Neural crest cell (in vitro differentiated cells): ENCODE measurements around the gene WWOX. TPM values are rescaled to one million over a fixed set of nuclear protein-coding genes. Genes with fewer than 3 reads are reported as not detected.

Experiments
- DNase-seq: peaks from one replicate; pipeline ENCODE4 v3.0.0; 2021; ENCODE audit warnings: low read depth, mixed read lengths, low spot score
- H3K27ac Mint-ChIP-seq: one replicate; pipeline ENCODE4 v1.8.0; 2021; ENCODE audit warnings: mild to moderate bottlenecking, mixed read lengths; ENCODE audit not compliant: unreplicated experiment
- H3K27me3 Mint-ChIP-seq: 2 replicates; pipeline ENCODE4 v1.8.0; 2021; ENCODE audit warnings: low read depth, mild to moderate bottlenecking, mixed read lengths
- H3K36me3 Mint-ChIP-seq: 2 replicates; pipeline ENCODE4 v1.8.0; 2021; ENCODE audit warnings: low read depth, mild to moderate bottlenecking, mixed read lengths
- H3K4me1 Mint-ChIP-seq: 2 replicates; pipeline ENCODE4 v1.8.0; 2021; ENCODE audit warnings: mixed read lengths
- H3K4me3 Mint-ChIP-seq: one replicate; pipeline ENCODE4 v1.8.0; 2021; ENCODE audit warnings: mild to moderate bottlenecking, mixed read lengths
- H3K9me3 Mint-ChIP-seq: 2 replicates; pipeline ENCODE4 v1.8.0; 2021; ENCODE audit warnings: mixed read lengths
- CTCF ChIP-seq: fragments of 200-600 bp; sonication (generic); conservative IDR thresholded peaks from 2 replicates; pipeline ENCODE4 v1.5.0; 2021; ENCODE audit warnings: antibody characterized with exemption, mild to moderate bottlenecking
- total RNA-seq: library from RNA; stranded (reverse); gene quantifications from 2 replicates; pipeline ENCODE4 v1.2.1, GENCODE V29; 2021

WWOX gene
- total RNA-seq, 1 donor from 2014 or later = 30.5 TPM

GRCh38 chr16:79132701-79133100 is 1033.2 kb downstream of the WWOX start:
- Mint-ChIP-seq H3K36me3 (no peaks in the 10 kb centered on the region), H3K27ac (no peak overlapping the region), H3K4me3 (no peak overlapping the region), H3K27me3 (no peaks in the 10 kb centered on the region), H3K4me1 (peaks cover 50% of the 10 kb centered on the region), H3K9me3 (no peaks in the 10 kb centered on the region)
- TF ChIP-seq CTCF = no peak
- DNase-seq = no peak

- no peak for DNase-seq
- H3K36me3 Mint-ChIP-seq = no peaks in the 10 kb centered on the region
- H3K4me1 Mint-ChIP-seq = peaks cover 48% of the 10 kb centered on the region
- H3K27me3 Mint-ChIP-seq = no peaks in the 10 kb centered on the region
- no peak for TF ChIP-seq CTCF
- no peak overlapping the region for H3K4me3 Mint-ChIP-seq
- H3K27ac Mint-ChIP-seq = no peak overlapping the region
- no peaks in the 10 kb centered on the region for H3K9me3 Mint-ChIP-seq
These were observed 1034.8 kb downstream of the WWOX start for GRCh38 chr16:79134300-79134699.

GRCh38 chr16:79136955-79137354 is 1037.5 kb downstream of the WWOX start:
- no peak overlapping the region for H3K4me3 Mint-ChIP-seq
- H3K27me3 Mint-ChIP-seq = no peaks in the 10 kb centered on the region
- no peak for TF ChIP-seq CTCF
- H3K4me1 Mint-ChIP-seq = peaks cover 45% of the 10 kb centered on the region
- no peak overlapping the region for H3K27ac Mint-ChIP-seq
- H3K36me3 Mint-ChIP-seq = no peaks in the 10 kb centered on the region
- H3K9me3 Mint-ChIP-seq = no peaks in the 10 kb centered on the region
- no peak for DNase-seq

- no peak overlapping the region for H3K4me3 Mint-ChIP-seq
- no peak overlapping the region for H3K27ac Mint-ChIP-seq
- H3K4me1 Mint-ChIP-seq = peaks cover 45% of the 10 kb centered on the region
- H3K36me3 Mint-ChIP-seq = no peaks in the 10 kb centered on the region
- no peaks in the 10 kb centered on the region for H3K27me3 Mint-ChIP-seq
- no peak for TF ChIP-seq CTCF
- H3K9me3 Mint-ChIP-seq = no peaks in the 10 kb centered on the region
- DNase-seq = no peak
These were observed 1038.0 kb downstream of the WWOX start for GRCh38 chr16:79137426-79137939.

GRCh38 chr16:79139799-79140198 is 1040.3 kb downstream of the WWOX start:
- no peaks in the 10 kb centered on the region for H3K36me3 Mint-ChIP-seq
- H3K4me3 Mint-ChIP-seq = no peak overlapping the region
- TF ChIP-seq CTCF = no peak
- H3K4me1 Mint-ChIP-seq = peaks cover 26% of the 10 kb centered on the region
- H3K27me3 Mint-ChIP-seq = no peaks in the 10 kb centered on the region
- H3K27ac Mint-ChIP-seq = no peak overlapping the region
- no peaks in the 10 kb centered on the region for H3K9me3 Mint-ChIP-seq
- no peak for DNase-seq

- no peak for DNase-seq
- no peak for TF ChIP-seq CTCF
- no peaks in the 10 kb centered on the region for H3K36me3 Mint-ChIP-seq
- no peaks in the 10 kb centered on the region for H3K27me3 Mint-ChIP-seq
- no peak overlapping the region for H3K27ac Mint-ChIP-seq
- H3K4me1 Mint-ChIP-seq = peaks cover 14% of the 10 kb centered on the region
- H3K4me3 Mint-ChIP-seq = no peak overlapping the region
- H3K9me3 Mint-ChIP-seq = no peaks in the 10 kb centered on the region
These were observed 1043.6 kb downstream of the WWOX start for GRCh38 chr16:79143026-79143425.
